Measurements from ENCODE around the gene OR8D4.

- no peak for TF ChIP-seq POLR2A (IDR thresholded peaks at IDR 0.05)
- TF ChIP-seq, protein P1, sequence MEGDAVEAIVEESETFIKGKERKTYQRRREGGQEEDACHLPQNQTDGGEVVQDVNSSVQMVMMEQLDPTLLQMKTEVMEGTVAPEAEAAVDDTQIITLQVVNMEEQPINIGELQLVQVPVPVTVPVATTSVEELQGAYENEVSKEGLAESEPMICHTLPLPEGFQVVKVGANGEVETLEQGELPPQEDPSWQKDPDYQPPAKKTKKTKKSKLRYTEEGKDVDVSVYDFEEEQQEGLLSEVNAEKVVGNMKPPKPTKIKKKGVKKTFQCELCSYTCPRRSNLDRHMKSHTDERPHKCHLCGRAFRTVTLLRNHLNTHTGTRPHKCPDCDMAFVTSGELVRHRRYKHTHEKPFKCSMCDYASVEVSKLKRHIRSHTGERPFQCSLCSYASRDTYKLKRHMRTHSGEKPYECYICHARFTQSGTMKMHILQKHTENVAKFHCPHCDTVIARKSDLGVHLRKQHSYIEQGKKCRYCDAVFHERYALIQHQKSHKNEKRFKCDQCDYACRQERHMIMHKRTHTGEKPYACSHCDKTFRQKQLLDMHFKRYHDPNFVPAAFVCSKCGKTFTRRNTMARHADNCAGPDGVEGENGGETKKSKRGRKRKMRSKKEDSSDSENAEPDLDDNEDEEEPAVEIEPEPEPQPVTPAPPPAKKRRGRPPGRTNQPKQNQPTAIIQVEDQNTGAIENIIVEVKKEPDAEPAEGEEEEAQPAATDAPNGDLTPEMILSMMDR (IDR thresholded peaks at IDR 0.05), result no peak
Measured at GRCh38 chr11:123880912-123881311, 21.1 kb upstream of the OR8D4 start.
